ENCODE data around the gene TNIP2.

The TNIP2 gene

DNA sequence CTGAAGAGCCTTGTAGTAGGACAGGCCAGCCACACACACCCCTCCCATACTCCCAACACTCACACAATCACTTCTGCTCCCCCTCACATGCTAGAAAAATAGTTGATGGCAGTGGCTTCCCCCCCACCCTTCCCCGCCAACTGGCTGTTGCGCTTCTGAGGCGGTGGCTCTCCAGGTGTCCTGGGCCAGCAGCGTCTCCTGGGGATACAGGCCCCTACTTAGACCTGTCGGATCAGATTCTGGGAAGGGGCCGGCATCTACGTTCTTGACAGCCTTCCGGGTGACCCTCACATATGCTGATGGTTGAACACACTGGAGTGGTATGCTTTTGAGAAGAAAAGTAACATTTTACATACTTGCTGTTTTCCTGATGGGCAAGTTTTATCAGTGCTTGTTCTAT, 39.9 kb downstream of the TNIP2 start:
- DNase-seq (ENCODE audit: low spot score) = no peak

DNA sequence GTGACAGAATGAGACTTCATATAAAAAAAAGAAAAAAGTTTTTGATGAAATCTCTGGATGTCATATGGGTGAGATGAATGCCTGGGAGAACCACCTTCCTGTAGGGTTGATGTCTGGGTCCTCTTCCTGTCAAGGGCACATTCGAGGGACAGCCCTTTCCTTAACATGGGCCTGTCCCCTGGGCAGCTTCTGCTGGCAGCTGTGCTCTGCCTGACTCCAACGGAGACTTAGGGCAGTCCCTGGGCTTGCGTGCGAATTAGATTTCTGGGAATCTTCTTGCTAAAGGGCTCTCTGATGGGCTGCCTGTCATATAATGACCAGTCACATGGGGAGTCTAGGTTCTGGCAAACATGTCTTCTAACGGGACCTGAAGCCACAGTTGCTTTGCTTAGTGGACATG, 40.7 kb downstream of the TNIP2 start:
- no peak for DNase-seq (ENCODE audit: low spot score)

DNA sequence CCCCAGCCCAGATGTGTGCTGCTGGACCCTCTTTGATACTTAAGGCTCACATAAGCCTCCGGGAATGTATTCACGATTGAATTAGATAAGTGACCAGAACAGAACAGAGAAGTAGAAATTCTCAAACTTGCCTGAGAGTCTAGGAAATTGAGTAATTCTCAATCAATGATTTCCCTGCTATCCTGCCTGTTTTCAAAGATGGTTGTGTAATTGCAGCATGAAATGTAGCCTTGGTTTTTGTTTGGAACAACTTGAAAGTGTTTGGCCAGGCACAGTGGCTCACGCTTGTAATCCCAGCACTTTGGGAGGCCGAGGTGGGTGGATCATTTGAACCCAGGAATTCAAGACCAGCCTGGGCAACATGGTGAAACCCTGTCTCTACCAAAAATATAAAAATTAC, 41.2 kb downstream of the TNIP2 start:
- no peak for DNase-seq (ENCODE audit: low spot score)

DNA sequence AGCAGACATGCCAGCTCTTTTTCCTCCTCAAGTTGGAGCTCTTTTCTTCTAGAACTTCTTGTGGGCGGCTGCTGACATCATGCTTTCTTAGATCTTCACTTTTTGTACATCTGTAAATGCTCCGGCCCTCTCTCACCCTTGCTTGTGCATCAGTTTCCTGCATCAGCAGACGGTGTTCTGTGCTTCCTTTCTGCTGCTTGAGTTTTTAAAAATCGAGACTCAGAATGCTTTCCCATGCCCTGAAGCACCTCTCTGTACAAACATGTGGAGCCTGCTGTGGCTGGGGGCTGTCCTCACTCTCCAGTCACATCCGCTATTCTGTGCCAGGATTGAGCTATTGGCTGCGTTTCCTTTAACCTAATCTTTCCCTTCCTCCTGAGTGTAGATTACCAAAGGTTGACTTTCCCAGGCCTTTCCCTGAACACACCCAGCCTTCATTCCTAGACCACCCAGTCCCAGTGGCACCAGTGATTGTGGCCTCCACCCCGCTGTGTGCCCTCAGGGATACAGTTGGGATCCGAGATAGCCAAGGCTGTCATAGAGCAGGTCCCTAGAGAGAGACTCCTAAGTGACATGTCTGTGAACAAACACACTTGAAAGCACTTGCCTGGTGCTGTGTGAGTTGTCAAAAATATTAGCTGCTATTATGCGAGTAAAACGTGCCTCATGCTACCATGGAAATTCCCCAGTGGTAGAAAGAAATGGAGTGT, 41.9 kb downstream of the TNIP2 start:
- no peak for DNase-seq (ENCODE audit: low spot score)

DNA sequence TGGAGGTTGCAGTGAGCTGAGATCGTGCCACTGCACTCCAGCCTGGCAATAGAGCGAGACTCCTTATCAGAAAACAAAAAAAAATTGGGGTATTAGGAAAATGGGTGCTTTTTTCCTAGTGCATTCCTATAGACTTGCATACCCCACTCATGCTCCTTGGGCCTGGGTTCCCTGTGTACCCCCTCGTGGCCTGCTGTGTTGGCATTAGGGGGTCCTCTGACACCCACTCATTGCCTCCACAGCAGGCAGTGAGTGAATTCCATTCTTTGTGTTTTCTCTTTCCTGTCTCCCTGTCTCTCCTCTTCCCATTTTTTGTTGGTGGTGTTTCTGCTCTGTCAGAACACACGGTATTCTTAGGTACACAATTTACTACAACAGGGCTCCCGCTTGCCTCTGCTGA, 42.8 kb downstream of the TNIP2 start:
- no peak for DNase-seq (ENCODE audit: low spot score)

DNA sequence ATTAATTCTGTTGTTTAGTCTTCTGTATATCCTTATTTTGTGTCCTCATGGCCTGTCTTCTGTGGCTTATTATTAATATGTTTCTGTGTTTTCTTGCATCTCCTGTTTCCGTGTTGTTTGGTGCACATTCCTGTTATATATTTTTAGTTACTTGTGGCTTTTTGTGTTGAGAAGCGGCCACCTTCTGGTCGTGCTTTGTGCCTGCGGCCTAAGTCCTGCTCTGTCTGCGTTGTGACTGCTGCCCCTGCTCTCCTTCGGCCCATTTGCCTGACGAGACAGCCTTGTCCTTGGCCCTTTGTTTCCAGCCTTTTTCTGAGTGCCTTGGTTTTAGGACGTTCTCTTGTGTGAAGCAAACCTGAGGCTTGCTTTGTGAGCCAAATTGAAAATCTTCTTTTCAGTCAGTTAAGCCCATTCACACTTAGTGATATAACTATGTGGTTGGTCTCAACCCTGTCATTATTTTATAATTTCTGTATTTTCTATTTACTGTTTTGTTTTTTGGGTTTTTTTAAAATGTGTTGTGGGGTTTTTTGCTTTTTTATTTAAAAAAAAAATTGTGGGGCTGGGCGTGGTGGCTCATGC, 43.8 kb downstream of the TNIP2 start:
- DNase-seq (ENCODE audit: low spot score) = peak; percentile 56

DNA sequence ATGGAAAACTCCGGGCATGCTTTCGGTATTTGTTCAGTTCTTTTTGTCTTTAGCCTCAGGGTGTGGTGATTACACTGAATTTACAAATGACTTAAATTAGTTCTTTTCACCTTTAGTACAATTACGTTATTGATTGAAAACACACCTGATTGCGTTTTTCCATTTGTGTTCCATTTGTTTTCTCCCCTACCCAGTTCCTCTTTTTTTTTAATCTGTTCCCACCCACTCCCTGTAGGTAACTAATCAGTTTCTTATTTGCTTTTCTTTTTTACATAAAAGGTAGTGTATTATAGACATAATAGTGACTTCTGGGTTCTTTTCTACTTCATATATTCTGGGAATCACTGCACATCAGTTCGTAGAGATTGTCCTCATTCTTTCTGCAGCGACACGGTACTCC, 53.4 kb downstream of the TNIP2 start:
- no peak for DNase-seq (ENCODE audit: low spot score)

DNA sequence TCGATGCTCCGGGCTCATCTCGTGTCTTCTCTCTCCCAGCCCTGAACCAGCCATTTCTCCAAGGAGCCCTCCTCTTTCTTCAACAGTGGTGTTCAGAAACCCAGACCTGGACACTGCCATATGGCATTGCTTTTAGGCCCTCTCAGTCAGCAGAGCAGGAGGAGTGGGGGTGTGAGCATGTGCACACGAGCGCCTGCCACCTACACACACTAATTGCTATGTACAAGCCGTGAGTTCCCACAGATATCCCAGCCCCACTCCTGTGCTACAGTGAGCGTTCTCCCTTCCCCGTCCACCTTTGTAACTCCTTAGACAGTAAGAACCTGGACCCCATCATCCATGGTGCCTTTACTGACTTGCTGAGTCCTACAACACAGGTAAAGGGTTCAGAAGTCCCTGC, 53.8 kb downstream of the TNIP2 start:
- no peak for DNase-seq (ENCODE audit: low spot score)

DNA sequence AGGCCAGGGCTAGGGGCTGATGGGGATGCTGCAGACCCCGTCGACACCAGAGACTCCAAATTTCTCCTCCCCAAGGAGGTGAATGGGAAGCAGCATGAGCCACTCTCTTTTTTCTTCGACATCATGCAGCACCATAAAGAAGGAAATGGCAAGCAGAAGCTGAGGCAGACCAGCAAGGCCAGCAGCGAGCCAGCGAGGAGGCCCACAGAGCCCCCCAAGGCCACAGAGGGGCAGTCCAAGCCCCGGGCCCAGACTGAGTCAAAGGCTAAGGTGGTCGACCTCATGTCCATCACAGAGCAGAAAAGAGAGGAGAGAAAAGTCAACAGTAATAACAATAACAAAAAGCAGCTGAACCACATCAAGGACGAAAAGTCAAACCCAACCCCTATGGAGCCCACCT, 56.1 kb downstream of the TNIP2 start:
- DNase-seq (ENCODE audit: low spot score) = no peak

DNA sequence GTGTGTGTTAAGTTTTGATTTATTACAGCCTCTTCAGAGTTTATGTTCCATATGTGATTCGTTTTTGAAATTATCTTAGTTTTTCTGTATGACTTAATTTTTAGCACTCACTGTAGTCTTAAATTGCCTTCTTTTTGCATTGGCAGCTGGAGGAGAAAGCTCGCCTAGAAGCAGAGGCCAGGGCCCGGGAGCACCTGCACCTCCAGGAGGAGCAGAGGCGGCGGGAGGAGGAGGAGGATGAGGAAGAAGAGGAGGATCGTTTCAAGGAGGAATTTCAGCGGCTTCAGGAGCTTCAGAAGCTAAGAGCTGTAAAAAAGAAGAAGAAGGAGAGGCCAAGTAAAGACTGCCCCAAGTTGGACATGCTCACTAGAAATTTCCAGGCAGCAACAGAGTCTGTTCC, 56.6 kb downstream of the TNIP2 start:
- no peak for DNase-seq (ENCODE audit: low spot score)

DNA sequence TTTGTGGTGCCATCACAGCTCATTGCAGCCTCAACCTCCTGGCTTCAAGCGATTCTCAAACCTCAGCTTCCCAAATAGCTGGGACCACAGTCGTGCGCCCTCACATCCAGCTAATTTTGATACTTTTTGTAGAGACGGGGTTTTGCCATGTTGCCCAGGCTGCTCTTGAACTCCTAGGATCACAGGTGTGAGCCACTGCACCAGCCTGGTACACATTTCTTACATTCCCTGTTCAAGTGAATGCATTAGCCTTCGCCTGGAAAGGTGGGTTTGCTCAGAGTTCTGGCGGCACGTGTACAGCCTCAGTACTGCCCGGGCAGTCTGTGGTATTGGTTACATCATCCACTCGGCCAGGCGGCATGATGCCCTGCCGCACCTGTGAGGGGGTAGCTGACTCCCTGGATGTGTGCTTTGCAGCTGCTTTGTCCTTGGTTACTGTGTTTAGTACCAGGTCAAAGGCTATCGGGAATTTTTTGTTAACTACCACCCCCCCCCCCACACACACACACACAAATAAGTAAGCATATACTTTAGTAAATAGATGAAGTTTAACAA, 57.1 kb downstream of the TNIP2 start:
- DNase-seq (ENCODE audit: low spot score) = no peak

DNA sequence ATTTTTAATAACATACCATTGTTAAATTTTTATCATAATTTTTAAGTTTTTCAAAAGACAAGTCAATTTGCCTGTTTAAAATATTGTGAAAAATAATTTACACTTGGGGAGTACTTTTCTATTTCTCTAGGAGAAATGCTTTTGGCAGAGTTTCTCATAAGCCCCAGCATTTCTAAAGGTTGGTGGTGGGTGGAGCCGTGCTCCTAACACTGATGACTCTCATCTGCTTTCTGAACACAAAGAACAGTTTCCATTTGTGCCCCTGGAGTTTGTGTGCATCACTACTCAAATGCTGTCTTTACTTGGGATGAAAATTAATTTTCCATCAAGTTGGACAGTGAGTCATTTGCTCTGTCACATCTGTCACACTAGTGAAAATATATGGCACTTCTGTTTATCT, 57.6 kb downstream of the TNIP2 start:
- no peak for DNase-seq (ENCODE audit: low spot score)

DNA sequence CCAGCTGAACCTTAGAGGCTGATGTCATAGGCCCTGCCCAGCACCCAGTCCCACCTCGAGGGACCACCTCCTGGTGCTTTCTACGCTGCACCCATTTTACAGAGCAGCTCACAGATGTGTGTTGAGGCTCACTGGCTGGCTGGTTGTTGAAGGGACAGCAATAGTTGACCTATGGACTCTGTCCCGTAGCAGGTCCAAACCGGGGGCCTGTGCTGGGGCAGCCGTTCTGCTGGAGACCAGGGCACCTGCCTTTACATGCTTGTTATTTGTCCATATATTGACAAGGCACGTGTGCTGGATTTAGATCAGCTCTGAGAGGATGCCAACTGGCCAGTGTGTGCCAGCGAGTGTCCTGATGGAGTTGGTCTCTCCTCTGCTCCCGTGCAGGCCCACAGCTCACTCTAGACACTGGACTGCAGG, 58.1 kb downstream of the TNIP2 start:
- DNase-seq (ENCODE audit: low spot score) = no peak

DNA sequence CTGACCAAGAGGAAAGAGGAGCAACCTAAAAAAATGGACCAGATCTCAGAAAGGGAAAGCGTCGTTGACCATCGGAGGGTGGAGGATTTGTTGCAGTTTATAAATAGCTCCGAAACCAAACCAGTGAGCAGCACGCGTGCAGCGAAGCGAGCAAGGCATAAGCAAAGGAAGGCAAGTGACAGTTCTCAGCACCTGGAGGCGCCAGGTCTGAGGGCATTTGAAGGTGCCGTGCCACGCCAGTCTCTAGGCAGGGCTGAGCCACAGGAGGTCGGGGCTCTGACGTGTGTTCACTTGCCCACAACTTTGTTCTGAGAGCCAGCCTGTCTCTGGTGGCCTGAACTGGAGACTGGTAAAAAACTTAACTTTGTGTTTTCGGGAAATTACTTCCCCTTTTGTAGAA, 59.7 kb downstream of the TNIP2 start:
- DNase-seq (ENCODE audit: low spot score) = peak; percentile 95

DNA sequence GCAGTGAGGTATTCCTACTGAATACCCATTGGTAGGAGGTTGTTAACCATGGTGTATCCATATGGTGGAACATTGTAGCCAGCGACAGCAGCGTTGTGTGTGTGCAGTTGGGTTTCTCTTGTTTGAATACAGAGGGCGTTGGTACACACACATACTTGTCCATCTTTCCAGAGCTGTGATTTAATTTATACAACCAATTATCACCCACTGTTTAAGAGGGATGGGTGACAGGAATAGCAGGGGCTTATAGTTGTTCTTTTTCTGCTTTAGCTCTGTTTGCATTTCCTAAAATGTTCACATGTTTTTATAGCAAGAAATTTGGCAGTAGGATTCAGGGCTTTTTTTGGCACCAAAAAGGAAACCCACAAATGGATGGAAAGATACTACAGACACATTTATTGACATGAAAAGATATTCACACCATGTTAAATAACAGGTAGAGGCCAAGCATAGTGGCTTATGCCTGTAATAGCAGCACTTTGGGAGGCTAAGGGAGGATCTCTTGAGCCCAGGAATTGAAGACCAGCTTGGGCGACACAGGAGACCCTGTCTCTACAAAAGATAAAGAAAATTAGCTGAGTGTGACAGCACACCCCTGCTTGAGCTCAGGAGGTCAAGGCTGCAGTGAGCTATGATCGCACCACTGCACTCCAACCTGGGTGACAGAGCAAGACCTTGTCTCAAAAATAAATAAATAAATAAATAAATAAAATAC, 60.6 kb downstream of the TNIP2 start:
- DNase-seq (ENCODE audit: low spot score) = peak; percentile 57

DNA sequence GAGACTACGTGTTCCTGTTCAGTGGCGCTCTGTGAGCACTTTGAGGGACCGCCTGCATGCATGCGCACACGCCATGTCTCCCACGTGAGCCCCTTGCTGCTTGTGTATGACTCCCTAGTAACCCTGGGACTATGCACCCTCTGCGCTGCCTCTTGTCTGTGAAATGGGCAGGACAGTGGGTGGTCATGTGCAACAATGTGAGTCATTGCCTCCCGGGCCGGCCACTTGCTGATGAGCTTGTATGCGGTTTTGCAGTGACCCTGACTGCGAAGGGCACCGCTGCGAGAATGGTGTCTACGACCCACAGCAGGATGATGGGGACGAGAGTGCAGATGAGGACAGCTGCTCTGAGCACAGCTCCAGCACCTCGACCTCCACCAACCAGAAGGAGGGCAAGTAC, 61.4 kb downstream of the TNIP2 start:
- peak; percentile 11 for DNase-seq (ENCODE audit: low spot score)

DNA sequence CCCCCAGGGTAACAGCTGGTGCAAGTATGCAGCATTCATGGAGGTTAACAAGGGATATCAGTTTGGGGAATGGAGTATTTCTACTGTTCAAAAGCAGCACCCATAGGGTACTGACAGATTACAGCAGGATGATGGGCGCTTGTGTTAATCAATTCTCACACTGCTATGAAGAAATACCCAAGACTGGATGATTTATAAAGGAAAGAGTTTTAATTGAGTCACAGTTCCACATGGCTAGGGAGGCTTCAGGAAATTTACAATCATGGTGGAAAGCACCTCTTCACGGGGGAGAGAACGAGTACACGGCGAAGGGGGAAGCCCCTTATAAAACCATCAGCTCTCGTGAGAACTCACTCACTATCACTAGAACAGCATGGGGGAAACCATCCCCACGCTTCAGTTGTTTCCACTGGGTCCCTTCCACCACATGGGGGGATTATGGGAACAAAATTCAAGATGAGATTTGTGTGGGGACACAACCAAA, 64.1 kb downstream of the TNIP2 start:
- DNase-seq (ENCODE audit: low spot score) = no peak

Data from NAMALWA (cell line).